Adrenal gland (tissue), 12 donors: ENCODE data around the gene PSMA2. TPM values are rescaled to one million over a fixed set of nuclear protein-coding genes. Genes with fewer than 3 reads are reported as not detected.
A peak's percentile ranks its signal among the peaks of the same experiment; 100 is the strongest.
"Not testable (repeated sequence)": the region's sequence is repeated elsewhere in the genome, so short reads cannot be mapped to it uniquely, and the experiment has no call there.

Experiments
- DNase-seq, 7 donors: peaks; one replicate each; pipeline ENCODE4 v3.0.0-alpha.2; 2019 to 2020
- H3K27ac ChIP-seq, 5 donors: fragments of 200-600 bp; sonication (generic) in 4 of 5; 1 replicate in 3 of 5; 2 replicates in 2 of 5; pipeline versions ENCODE4 v1.5.1 to v1.8.0; 2016 to 2020; ENCODE audit warnings: mild to moderate bottlenecking in 1 of 5
- H3K27me3 ChIP-seq: fragments of 200-600 bp; 2 replicates; pipeline ENCODE4 v1.8.0; 2021
- H3K36me3 ChIP-seq, 2 donors: fragments of 200-600 bp; replicated peaks in 1 of 2; 1 replicate in 1 of 2; 2 replicates in 1 of 2; pipeline versions ENCODE4 v1.5.1 to v1.8.0; 2018 to 2022
- H3K4me1 ChIP-seq, 2 donors: fragments of 200-600 bp; replicated peaks in 1 of 2; 1 replicate in 1 of 2; 2 replicates in 1 of 2; pipeline versions ENCODE4 v1.5.1 to v1.8.0; 2018 to 2021
- H3K4me3 ChIP-seq, 4 donors: fragments of 200-600 bp; sonication (generic) in 3 of 4; one replicate each; pipeline ENCODE4 v1.5.1; 2016 to 2018
- H3K9me3 ChIP-seq, 3 donors: fragments of 200-600 bp; sonication (generic) in 1 of 3; replicated peaks in 1 of 3; 1 replicate in 2 of 3; 2 replicates in 1 of 3; pipeline versions ENCODE4 v1.5.1 to v1.8.0; 2016 to 2021
- POLR2A ChIP-seq, 2 donors: fragments of 450-650 bp; IDR thresholded peaks; one replicate each; pipeline ENCODE4 v1.6.1; 2017; ENCODE audit warnings: antibody characterized with exemption in 2 of 2, mild to moderate bottlenecking in 2 of 2, moderate library complexity in 1 of 2
- WGBS, 4 donors: extraction: QIAGEN DNeasy Blood & Tissue Kit in 2 of 4; methylation state at CpG; one replicate each; pipeline versions ENCODE4 v1.1.5 to v1.1.7; 2013 to 2017; 5-methylcytosine and 5-hydroxymethylcytosine counted together
- intact Hi-C, 2 donors: fragments of 100-400 bp; cut with DNase I; formaldehyde crosslinking; loops; one replicate each; pipeline versions ENCODE4 v1.14.1 to v1.15.0; 2022 to 2023
- polyA plus RNA-seq, 3 donors: library from polyadenylated mRNA; stranded (reverse); fragments of 200-250 nt in 2 of 3; fragments of 350-450 nt in 1 of 3; fragmentation: Illumina TruSeq in 1 of 3; extraction: RNeasy Lipid Tissue Mini Kit (QIAGEN cat#74804) in 1 of 3; gene quantifications; one replicate each; pipeline ENCODE4 v1.2.3, GENCODE V29; 2013 to 2014
- total RNA-seq, 9 donors: library from RNA; depleted of rRNA in 4 of 9; stranded (reverse); fragments of >200 nt in 4 of 9; fragments of 120-200 nt in 1 of 9; fragmentation: NEBNext Ultra II Directional in 1 of 9; extraction: Animal tissue kit (Norgen Biotek cat#: 25700) in 1 of 9; gene quantifications; one replicate each; pipeline versions ENCODE4 v1.1.0 to v1.2.4, GENCODE V29; 2013 to 2023
- TF ChIP-seq, protein P1 (sequence below), 6 experiments: fragments of 450-650 bp in 4 of 6; fragments of 200-600 bp in 2 of 6; sonication (generic) in 1 of 6; IDR thresholded peaks; 1 replicate in 5 of 6; 2 replicates in 1 of 6; pipeline versions ENCODE4 v1.5.1 to v1.8.0; 2016 to 2021; ENCODE audit warnings: antibody characterized with exemption in 6 of 6, mild to moderate bottlenecking in 2 of 6, moderate library complexity in 1 of 6
- donor health status: healthy with polysubstance abuse.
- donor health status: Bipolar disorder and iron deficiency.
- donor health status: DM: yes; HTN: yes; CAD: no.
- donor health status: DM: no; HTN: no; CAD: no.
- donor health status: DM: no; HTN: no; CAD: no.
- donor health status: DM: yes; HTN: yes; CAD: no.

The PSMA2 gene
- total and polyA plus RNA-seq, 12 donors, result 53.9 to 199 (median 84.6) TPM

DNA sequence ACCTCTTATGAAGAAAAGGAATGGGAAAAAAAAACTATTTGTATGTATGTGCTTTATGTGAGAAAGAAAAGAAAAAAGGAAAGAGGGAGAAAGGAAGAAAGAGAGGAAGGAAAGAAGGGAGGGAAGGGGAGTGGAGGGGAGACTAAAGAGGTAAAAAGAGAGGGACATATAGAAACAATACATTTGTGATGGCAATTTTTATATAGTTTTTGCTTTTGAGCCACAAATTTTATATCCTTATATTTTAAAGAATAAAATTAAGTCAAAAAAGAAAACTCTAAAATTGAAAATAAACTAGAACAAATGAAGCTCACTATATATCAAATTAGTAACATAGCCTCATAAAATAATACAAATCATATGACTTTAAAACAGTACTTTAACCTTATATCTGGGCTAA, 31.1 kb downstream of the PSMA2 start:
- H3K4me3 ChIP-seq, result no peak overlapping the region
- H3K4me1 ChIP-seq, result no peaks in the 10 kb centered on the region
- H3K27me3 ChIP-seq, result no peaks in the 10 kb centered on the region
- no peaks in the 10 kb centered on the region for H3K36me3 ChIP-seq
- DNase-seq, result no peak
- no peak overlapping the region for H3K27ac ChIP-seq
- no peaks in the 10 kb centered on the region for H3K9me3 ChIP-seq
- intact Hi-C loops, result no loop called here
- TF ChIP-seq, protein P1, sequence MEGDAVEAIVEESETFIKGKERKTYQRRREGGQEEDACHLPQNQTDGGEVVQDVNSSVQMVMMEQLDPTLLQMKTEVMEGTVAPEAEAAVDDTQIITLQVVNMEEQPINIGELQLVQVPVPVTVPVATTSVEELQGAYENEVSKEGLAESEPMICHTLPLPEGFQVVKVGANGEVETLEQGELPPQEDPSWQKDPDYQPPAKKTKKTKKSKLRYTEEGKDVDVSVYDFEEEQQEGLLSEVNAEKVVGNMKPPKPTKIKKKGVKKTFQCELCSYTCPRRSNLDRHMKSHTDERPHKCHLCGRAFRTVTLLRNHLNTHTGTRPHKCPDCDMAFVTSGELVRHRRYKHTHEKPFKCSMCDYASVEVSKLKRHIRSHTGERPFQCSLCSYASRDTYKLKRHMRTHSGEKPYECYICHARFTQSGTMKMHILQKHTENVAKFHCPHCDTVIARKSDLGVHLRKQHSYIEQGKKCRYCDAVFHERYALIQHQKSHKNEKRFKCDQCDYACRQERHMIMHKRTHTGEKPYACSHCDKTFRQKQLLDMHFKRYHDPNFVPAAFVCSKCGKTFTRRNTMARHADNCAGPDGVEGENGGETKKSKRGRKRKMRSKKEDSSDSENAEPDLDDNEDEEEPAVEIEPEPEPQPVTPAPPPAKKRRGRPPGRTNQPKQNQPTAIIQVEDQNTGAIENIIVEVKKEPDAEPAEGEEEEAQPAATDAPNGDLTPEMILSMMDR (IDR thresholded peaks at IDR 0.05), result no peak
- TF ChIP-seq POLR2A (IDR thresholded peaks at IDR 0.05), result no peak

DNA sequence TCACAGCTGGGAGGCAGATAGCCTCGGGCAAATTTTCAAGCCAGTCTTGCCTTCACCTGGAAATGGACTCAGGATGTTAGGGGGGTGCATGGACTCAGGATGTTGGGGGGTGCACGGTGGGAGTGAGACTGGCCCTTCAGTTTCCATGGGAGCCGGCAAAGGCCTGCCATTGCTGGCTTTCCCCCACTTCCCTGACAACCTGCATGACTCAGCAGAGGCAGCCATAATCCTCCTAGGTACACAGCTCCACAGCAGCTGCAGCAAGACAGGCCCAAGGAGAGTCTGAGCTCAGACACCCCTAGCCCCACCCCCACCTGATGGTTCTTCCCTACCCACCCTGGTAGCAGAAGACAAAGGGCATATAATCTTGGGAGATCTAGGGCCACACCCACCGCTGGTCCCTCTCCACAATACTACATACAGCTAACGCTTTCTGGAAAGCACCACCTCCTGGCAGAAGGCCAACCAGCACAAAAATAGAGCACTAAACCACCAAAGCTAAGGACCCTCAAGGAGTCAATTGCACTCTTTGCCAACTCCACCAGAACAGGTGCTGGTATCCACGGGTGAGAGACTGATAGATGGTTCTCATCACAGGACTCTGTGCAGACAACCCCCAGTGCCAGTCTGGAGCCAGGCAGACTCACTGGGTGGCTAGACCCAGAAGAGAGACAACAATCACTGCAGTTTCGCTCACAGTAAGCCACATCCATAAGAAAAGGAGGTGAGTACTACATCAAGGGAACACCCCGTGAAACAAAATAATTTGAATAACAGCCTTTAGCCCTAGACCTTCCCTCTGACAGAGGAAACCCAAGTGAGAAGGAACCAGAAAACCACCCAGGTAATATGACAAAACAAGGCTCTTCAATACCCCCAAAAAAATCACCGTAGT, 38.4 kb downstream of the PSMA2 start:
- Histone ChIP-seq H3K27ac (no peak overlapping the region), H3K36me3 (no peaks in the 10 kb centered on the region), H3K4me3 (no peak overlapping the region), H3K4me1 (peaks cover 0 to 4% of the 10 kb centered on the region in 2 donors), H3K9me3 (no peaks in the 10 kb centered on the region), H3K27me3 (no peaks in the 10 kb centered on the region)
- intact Hi-C loops, result no loop called here
- WGBS, 4 donors, result 82 to 88% (median 86%) methylated on average over 7 to 9 of the region's 9 CpGs
- TF ChIP-seq, protein P1 (IDR thresholded peaks at IDR 0.05), result no peak
- no peak for TF ChIP-seq POLR2A (IDR thresholded peaks at IDR 0.05)
- no peak for DNase-seq

DNA sequence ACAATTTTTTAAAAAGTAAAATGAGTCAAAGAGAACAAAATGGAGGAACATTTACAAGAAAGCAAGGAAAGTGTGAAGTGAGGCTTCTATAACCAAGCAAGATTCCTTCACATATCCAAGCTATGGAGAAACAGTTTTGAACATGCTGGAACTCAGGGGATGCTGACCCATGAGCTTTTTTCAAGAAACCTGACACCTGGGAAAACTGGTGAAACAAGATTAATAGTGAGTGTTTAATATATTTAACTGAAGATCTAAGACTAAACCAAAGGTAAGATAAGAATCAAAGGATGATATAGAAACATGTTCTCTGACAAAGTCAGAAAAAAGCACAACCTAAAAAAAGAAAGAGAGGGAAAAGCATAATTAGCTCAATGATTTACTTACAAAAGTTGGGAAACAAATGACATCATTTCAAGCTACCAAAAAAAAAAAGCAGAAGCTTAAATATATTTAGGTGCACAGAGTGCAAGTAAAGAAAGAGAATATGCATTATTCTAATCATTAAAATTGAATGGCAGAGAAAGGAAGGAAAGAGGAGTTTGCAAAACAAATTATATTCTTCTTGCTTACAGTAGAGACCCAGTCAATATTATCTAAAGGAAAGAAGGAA, 45.0 kb downstream of the PSMA2 start:
- Histone ChIP-seq H3K27me3 (no peaks in the 10 kb centered on the region), H3K4me1 (peaks cover 4 to 15% of the 10 kb centered on the region in 2 donors), H3K4me3 (peak overlapping the region in 1 of 4 donors; percentile 65), H3K27ac (peak overlapping the region in 4 of 5 donors; percentile 7 to 94 (median 78)), H3K9me3 (no peaks in the 10 kb centered on the region), H3K36me3 (no peaks in the 10 kb centered on the region)
- intact Hi-C loops, result no loop called here
- TF ChIP-seq POLR2A (IDR thresholded peaks at IDR 0.05), result no peak
- TF ChIP-seq, protein P1 (IDR thresholded peaks at IDR 0.05), result no peak
- no peak for DNase-seq

DNA sequence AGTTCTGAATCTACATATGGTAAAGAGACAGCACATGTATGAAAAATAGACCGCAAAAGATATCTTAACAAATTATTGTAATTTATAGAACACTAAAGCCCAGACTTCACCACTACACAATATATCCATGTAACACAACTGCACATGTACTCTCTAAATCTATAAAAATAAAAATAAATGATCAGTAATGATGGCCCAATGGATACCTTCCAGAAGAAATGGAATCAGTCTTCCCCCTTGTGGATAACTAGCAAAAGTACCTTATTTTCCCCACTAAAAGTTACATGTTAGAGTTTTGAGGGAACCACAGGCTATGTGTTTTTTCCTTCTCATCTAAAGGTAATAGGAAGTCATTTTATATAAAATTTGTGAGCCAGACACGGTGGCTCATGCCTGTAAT, 45.8 kb downstream of the PSMA2 start:
- no peak for TF ChIP-seq POLR2A (IDR thresholded peaks at IDR 0.05)
- TF ChIP-seq, protein P1 (IDR thresholded peaks at IDR 0.05), result peak in 5 of 6 experiments; percentile 22 to 42 (median 36)
- H3K27me3 ChIP-seq, result no peaks in the 10 kb centered on the region
- no peak overlapping the region for H3K4me3 ChIP-seq
- no peaks in the 10 kb centered on the region for H3K9me3 ChIP-seq
- peak overlapping the region in 1 of 5 donors; percentile 93 for H3K27ac ChIP-seq
- intact Hi-C loops, result no loop called here
- no peak for DNase-seq
- peaks cover 4 to 15% of the 10 kb centered on the region in 2 donors for H3K4me1 ChIP-seq
- 69 to 98% (median 84%) methylated on average over 2 of the region's 2 CpGs for WGBS, 4 donors
- H3K36me3 ChIP-seq, result no peaks in the 10 kb centered on the region

DNA sequence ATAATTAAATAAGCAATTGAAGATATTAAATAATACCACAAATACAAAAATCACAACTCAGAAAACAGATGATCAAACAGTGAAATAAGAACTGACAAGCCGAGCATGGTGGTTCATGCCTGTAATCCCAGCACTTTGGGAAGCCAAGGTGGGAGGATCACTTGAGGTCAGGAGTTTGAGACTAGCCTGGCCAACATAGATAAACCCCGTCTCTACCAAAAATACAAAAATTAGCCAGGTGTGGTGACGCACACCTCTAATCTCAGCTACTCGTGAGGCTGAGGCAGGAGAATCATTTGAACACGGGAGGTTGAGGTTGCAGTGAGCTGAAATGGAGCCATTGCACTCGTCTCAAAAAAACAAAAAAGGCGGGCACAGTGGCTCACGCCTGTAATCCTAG, 46.8 kb downstream of the PSMA2 start:
- H3K27me3 ChIP-seq, H3K9me3 ChIP-seq, H3K4me3 ChIP-seq, intact Hi-C loops, H3K36me3 ChIP-seq, H3K27ac ChIP-seq, DNase-seq: not testable (repeated sequence)
- WGBS, 4 donors, result 92 to 98% (median 96%) methylated on average over 8 of the region's 8 CpGs
- H3K4me1 ChIP-seq, result peaks cover 4 to 15% of the 10 kb centered on the region in 2 donors
